GM18517 (cell line): ENCODE measurements around the gene CCND1.
"Not testable (repeated sequence)": the region's sequence is repeated elsewhere in the genome, so short reads cannot be mapped to it uniquely, and the experiment has no call there.

Experiments used
- ATAC-seq: cut with Tn5 transposase; IDR thresholded peaks from one replicate; pipeline ENCODE4 v1.9.1; 2021; ENCODE audit warnings: mild to moderate bottlenecking, moderate library complexity; ENCODE audit not compliant: unreplicated experiment

Gene CCND1

GRCh38 chr11:69617682-69618081, 23.3 kb upstream of the CCND1 start:
- ATAC-seq: no peak

GRCh38 chr11:69618237-69618636, 22.7 kb upstream of the CCND1 start:
- no peak for ATAC-seq

GRCh38 chr11:69620683-69621290, 20.2 kb upstream of the CCND1 start:
- ATAC-seq: no peak

- not testable (repeated sequence) for ATAC-seq
Observed at GRCh38 chr11:69622097-69622681, 18.8 kb upstream of the CCND1 start.

GRCh38 chr11:69624293-69624692, 16.7 kb upstream of the CCND1 start:
- ATAC-seq: no peak

GRCh38 chr11:69625476-69625875, 15.5 kb upstream of the CCND1 start:
- no peak for ATAC-seq

GRCh38 chr11:69627551-69627950, 13.4 kb upstream of the CCND1 start:
- no peak for ATAC-seq

- no peak for ATAC-seq
Observed at GRCh38 chr11:69630017-69630416, 10.9 kb upstream of the CCND1 start.

- ATAC-seq: no peak
Observed at GRCh38 chr11:69630424-69630823, 10.5 kb upstream of the CCND1 start.

GRCh38 chr11:69632900-69633299, 8.1 kb upstream of the CCND1 start:
- ATAC-seq: no peak

- no peak for ATAC-seq
Observed at GRCh38 chr11:69634069-69634468, 6.9 kb upstream of the CCND1 start.

GRCh38 chr11:69634590-69634989, 6.4 kb upstream of the CCND1 start:
- no peak for ATAC-seq

GRCh38 chr11:69635195-69635594, 5.8 kb upstream of the CCND1 start:
- ATAC-seq: no peak

- no peak for ATAC-seq
Observed at GRCh38 chr11:69635804-69636511, 5.0 kb upstream of the CCND1 start.

GRCh38 chr11:69636512-69637197, 4.3 kb upstream of the CCND1 start:
- ATAC-seq: no peak

- ATAC-seq: no peak
Observed at GRCh38 chr11:69637198-69637940, 3.6 kb upstream of the CCND1 start.

- no peak for ATAC-seq
Observed at GRCh38 chr11:69637941-69638871, 2.8 kb upstream of the CCND1 start.

GRCh38 chr11:69638941-69639681, 1.8 kb upstream of the CCND1 start:
- no peak for ATAC-seq

- ATAC-seq: no peak
Observed at GRCh38 chr11:69639831-69640230, 1.1 kb upstream of the CCND1 start.
